ENCODE results near the gene NCF2. TPM values are rescaled to one million over a fixed set of nuclear protein-coding genes. Genes with fewer than 3 reads are reported as not detected.

NCF2 gene, protein sequence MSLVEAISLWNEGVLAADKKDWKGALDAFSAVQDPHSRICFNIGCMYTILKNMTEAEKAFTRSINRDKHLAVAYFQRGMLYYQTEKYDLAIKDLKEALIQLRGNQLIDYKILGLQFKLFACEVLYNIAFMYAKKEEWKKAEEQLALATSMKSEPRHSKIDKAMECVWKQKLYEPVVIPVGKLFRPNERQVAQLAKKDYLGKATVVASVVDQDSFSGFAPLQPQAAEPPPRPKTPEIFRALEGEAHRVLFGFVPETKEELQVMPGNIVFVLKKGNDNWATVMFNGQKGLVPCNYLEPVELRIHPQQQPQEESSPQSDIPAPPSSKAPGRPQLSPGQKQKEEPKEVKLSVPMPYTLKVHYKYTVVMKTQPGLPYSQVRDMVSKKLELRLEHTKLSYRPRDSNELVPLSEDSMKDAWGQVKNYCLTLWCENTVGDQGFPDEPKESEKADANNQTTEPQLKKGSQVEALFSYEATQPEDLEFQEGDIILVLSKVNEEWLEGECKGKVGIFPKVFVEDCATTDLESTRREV
- total RNA-seq (2022) (5.5 and 8.6 TPM in 2 replicates), Bru-seq, nascent RNA (percentile 40 among the genes with signal in this experiment), BruChase-seq, experiment 1, labeled RNA remaining after a 6-hour chase (percentile 38 among the genes with signal in this experiment), BruChase-seq, experiment 2, labeled RNA remaining after a 2-hour chase (percentile 31 among the genes with signal in this experiment)
- long read RNA-seq, partial matches to known transcripts, result 6 of 10 reads
- long read RNA-seq, other reads (novel, unspliced or antisense), result 1 of 10 reads

DNA sequence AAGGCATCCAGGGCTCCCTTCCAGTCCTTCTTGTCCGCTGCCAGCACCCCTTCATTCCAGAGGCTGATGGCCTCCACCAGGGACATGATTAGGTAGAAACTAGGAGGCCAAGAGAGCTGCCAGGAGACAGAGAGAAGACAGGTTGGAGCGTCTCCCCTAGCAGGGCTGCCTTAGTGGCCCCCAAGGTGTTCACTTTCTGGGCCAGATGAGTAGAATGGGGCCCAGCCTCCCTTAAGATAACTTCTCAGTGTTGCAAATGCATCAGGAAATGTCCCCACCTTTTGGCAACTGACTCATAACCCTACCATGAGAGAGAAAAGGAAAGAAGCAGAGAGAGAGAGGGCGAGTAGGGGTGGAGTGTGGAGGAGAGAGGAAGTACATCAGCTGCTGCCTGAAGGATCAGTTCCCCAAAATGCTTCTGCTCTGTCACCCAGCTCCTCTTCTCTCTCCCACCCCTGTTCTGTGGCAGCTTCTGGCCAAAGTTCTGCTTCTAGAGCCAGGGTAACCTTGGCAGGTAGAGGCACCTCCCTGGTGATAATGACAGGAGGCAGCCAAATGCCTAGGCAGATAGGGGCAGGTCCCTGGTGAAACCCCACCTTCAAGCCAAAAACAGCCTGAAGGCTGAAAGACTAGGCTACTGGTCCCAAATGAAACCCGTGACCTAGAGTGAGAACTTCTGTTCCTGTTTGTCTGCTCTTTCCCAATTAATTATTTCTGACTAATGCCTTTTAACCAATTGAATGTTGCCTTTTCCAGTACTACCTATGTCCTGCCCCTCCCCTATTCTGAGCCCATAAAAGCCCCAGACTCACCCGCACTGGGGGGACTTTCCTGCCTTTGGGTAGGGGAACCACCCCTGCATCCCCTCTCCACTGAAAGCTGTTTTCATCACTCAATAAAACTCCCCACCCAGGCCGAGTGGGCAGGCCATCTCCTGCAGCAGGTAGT, at the start of gene NCF2:
NCF2 (minus strand) TSS at position 216 of the 948 bp plus-strand sequence; CDS start at position 86, 130 bp downstream.
- CTCF ChIA-PET, result interaction anchor here (0.6 to 1.7 kb wide), 3 partner anchors 12 to 740 kb away, joined by 3 to 5 read pairs (median 3); no protein-coding TSS in a partner anchor
- H3K9me3 Mint-ChIP-seq (ENCODE audit: low read depth, unreplicated experiment), result no peaks in the 10 kb centered on the region
- DNase-seq, result peak; percentile 17

DNA sequence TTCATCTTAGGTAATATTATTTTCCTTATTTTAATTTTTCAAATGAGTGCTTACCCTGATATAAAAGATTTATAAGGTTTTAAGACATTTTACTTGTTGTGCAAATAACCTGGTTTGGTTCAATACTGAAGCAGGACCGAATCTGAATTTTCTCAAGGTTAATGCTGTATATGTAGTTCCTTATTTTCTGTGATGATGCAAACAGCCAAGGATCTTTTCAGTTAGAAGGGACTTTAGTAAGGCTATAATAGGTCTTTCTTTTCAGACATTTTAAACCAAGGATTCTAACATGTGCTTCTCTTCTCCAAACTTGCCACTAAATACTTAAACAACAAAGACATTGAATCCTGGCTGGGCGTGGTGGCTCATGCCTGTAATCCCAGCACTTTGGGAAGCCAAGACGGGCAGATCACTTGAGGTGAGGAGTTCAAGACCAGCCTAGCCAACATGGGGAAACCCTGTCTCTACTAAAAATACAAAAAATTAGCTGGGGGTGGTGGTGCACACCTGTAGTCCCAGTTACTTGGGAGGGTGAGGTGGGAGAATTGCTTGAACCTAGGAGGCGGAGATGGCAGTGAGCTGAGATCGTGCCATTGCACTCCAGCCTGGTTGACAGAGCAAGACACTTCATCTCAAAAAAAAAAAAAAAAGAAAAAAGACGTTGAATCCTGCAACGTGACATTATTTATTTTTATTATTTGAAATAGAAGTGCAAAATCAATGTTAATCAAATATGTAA, 48.6 kb upstream of the NCF2 start:
- Mint-ChIP-seq H3K9me3 (ENCODE audit: low read depth, unreplicated experiment) (no peaks in the 10 kb centered on the region), H3K27me3 (ENCODE audit: unreplicated experiment) (peaks cover 10% of the 10 kb centered on the region), H3K27ac (ENCODE audit: unreplicated experiment) (no peak overlapping the region), H3K36me3 (ENCODE audit: insufficient read depth, unreplicated experiment) (peaks cover 28% of the 10 kb centered on the region), H3K4me1 (ENCODE audit: low read depth, unreplicated experiment) (peaks cover 12% of the 10 kb centered on the region), H3K4me3 (ENCODE audit: low read depth, unreplicated experiment) (no peak overlapping the region)
- intact Hi-C loops (cut with micrococcal nuclease; ENCODE audit: unreplicated experiment), result no loop called here
- no peak for DNase-seq
- BruUV-seq (replicated peaks), result no TSS peak
- CTCF ChIA-PET, result no interaction called here
- TF ChIP-seq, protein P1, sequence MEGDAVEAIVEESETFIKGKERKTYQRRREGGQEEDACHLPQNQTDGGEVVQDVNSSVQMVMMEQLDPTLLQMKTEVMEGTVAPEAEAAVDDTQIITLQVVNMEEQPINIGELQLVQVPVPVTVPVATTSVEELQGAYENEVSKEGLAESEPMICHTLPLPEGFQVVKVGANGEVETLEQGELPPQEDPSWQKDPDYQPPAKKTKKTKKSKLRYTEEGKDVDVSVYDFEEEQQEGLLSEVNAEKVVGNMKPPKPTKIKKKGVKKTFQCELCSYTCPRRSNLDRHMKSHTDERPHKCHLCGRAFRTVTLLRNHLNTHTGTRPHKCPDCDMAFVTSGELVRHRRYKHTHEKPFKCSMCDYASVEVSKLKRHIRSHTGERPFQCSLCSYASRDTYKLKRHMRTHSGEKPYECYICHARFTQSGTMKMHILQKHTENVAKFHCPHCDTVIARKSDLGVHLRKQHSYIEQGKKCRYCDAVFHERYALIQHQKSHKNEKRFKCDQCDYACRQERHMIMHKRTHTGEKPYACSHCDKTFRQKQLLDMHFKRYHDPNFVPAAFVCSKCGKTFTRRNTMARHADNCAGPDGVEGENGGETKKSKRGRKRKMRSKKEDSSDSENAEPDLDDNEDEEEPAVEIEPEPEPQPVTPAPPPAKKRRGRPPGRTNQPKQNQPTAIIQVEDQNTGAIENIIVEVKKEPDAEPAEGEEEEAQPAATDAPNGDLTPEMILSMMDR (IDR thresholded peaks at IDR 0.05; ENCODE audit: unreplicated experiment), result no peak

More for the DNA sequence above, at the start of gene NCF2:
- H3K27ac Mint-ChIP-seq (ENCODE audit: unreplicated experiment), result no peak within 1 kb of the TSS
- H3K27me3 Mint-ChIP-seq (ENCODE audit: unreplicated experiment), result no peaks in the 10 kb centered on the region
- H3K4me1 Mint-ChIP-seq (ENCODE audit: low read depth, unreplicated experiment), result peaks cover 32% of the 10 kb centered on the region
- H3K4me3 Mint-ChIP-seq (ENCODE audit: low read depth, unreplicated experiment), result no peak within 1 kb of the TSS
- no TSS peak for BruUV-seq (replicated peaks)
- intact Hi-C loops (cut with micrococcal nuclease; ENCODE audit: unreplicated experiment), result no loop called here
- TF ChIP-seq, protein P1 (IDR thresholded peaks at IDR 0.05; ENCODE audit: unreplicated experiment), result no peak
- H3K36me3 Mint-ChIP-seq (ENCODE audit: insufficient read depth, unreplicated experiment), result no peaks in the 10 kb centered on the region

DNA sequence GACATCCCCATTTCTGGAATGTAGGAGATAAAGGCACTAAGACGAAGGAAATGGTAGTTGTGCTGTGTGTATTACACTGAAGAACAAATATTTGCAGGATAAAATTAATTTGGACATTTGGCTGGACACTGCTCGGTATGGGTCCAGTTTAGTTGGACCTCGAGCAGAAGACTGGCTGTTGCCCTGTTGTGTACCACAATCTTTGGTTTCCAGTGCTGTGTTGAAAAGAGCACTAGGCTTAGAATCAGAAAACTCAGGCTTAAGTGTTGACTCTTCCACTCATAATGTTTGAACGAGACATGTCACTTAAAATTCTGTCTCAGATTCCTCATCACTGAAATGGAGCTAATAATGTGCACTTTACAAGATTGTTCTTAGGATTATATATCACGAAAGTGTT, 46.5 kb upstream of the NCF2 start:
- DNase-seq, result no peak
- CTCF ChIA-PET, result no interaction called here
- intact Hi-C loops (cut with micrococcal nuclease; ENCODE audit: unreplicated experiment), result no loop called here
- H3K27ac Mint-ChIP-seq (ENCODE audit: unreplicated experiment), result peak overlapping the region; percentile 94
- H3K4me3 Mint-ChIP-seq (ENCODE audit: low read depth, unreplicated experiment), result peak overlapping the region; percentile 95
- peaks cover 38% of the 10 kb centered on the region for H3K36me3 Mint-ChIP-seq (ENCODE audit: insufficient read depth, unreplicated experiment)
- H3K27me3 Mint-ChIP-seq (ENCODE audit: unreplicated experiment), result peaks cover 10% of the 10 kb centered on the region
- no peaks in the 10 kb centered on the region for H3K9me3 Mint-ChIP-seq (ENCODE audit: low read depth, unreplicated experiment)
- peaks cover 15% of the 10 kb centered on the region for H3K4me1 Mint-ChIP-seq (ENCODE audit: low read depth, unreplicated experiment)
- TSS peak; percentile 28 for BruUV-seq (replicated peaks)
- TF ChIP-seq, protein P1 (IDR thresholded peaks at IDR 0.05; ENCODE audit: unreplicated experiment), result no peak
